Transverse colon (tissue), 4 donors: ENCODE results near the gene SOX12. TPM values are rescaled to one million over a fixed set of nuclear protein-coding genes. Genes with fewer than 3 reads are reported as not detected.

Experiments
- DNase-seq: peaks from one replicate; pipeline ENCODE4 v3.0.0-alpha.2; 2019
- H3K27ac ChIP-seq, 4 donors: fragments of 200-600 bp; sonication (generic); 2 replicates each; pipeline ENCODE4 v1.5.1; 2016 to 2018; ENCODE audit warnings: inconsistent platforms in 4 of 4
- H3K27me3 ChIP-seq: fragments of 200-600 bp; sonication (generic); 2 replicates; pipeline ENCODE4 v1.5.1; 2017; ENCODE audit warnings: inconsistent platforms
- H3K36me3 ChIP-seq, 4 donors: fragments of 200-600 bp; sonication (generic); 2 replicates each; pipeline ENCODE4 v1.5.1; 2017 to 2019; ENCODE audit warnings: inconsistent platforms in 4 of 4
- H3K4me1 ChIP-seq, 4 donors: fragments of 200-600 bp; sonication (generic); 2 replicates each; pipeline ENCODE4 v1.5.1; 2017 to 2020; ENCODE audit warnings: inconsistent platforms in 4 of 4
- H3K4me3 ChIP-seq, 4 donors: fragments of 200-600 bp; sonication (generic); 1 replicate in 1 of 4; 2 replicates in 3 of 4; pipeline versions ENCODE4 v1.5.1 to v1.6.1; 2017 to 2019; ENCODE audit warnings: inconsistent platforms in 4 of 4
- H3K9me3 ChIP-seq, 2 donors: fragments of 200-600 bp; sonication (generic); 2 replicates each; pipeline ENCODE4 v1.5.1; 2017 to 2019; ENCODE audit warnings: inconsistent platforms in 2 of 2
- EP300 ChIP-seq: sonication (generic); formaldehyde crosslinking; IDR thresholded peaks from one replicate; pipeline ENCODE4 v1.6.1; 2017; ENCODE audit warnings: antibody characterized with exemption, low read depth
- POLR2A ChIP-seq: fragments of 450-650 bp; IDR thresholded peaks from one replicate; pipeline ENCODE4 v1.6.1; 2016; ENCODE audit warnings: antibody characterized with exemption, mild to moderate bottlenecking, moderate library complexity
- POLR2AphosphoS5 ChIP-seq, 3 donors: sonication (generic); formaldehyde crosslinking; IDR thresholded peaks; one replicate each; pipeline ENCODE4 v1.6.1; 2016; ENCODE audit warnings: antibody characterized with exemption in 3 of 3
- WGBS, 2 donors: methylation state at CpG; one replicate each; pipeline ENCODE4 v1.1.5; 2018; ENCODE audit warnings: low coverage in 1 of 2; 5-methylcytosine and 5-hydroxymethylcytosine counted together
- in situ Hi-C, 4 donors: fragments of 200-750 bp; cut with MboI; loops; one replicate each; pipeline versions ENCODE4 v1.15.0 to v1.15.1; 2017; ENCODE audit warnings: low sequenced_read_pairs in 3 of 4, low pct_ligation_motif_present in 1 of 4, low pct_unique_long_range_greater_than_20kb in 1 of 4
- intact Hi-C: fragments of 100-400 bp; cut with DNase I; formaldehyde crosslinking; loops from one replicate; pipeline ENCODE4 v1.15.1; 2023; ENCODE audit warnings: low total_unique reads
- total RNA-seq, 4 donors: library from RNA; depleted of rRNA; stranded (reverse); fragments of >200 nt; gene quantifications; one replicate each; pipeline ENCODE4 v1.1.0, GENCODE V29; 2016
- TF ChIP-seq, protein P1 (sequence below), 5 experiments: fragments of 200-600 bp in 3 of 5; fragments of 450-650 bp in 2 of 5; sonication (generic) in 3 of 5; IDR thresholded peaks; 1 replicate in 2 of 5; 2 replicates in 3 of 5; pipeline ENCODE4 v1.5.1; 2016 to 2017; ENCODE audit warnings: antibody characterized with exemption in 5 of 5, inconsistent platforms in 3 of 5, mild to moderate bottlenecking in 2 of 5, moderate library complexity in 1 of 5

The SOX12 gene
- total RNA-seq, 4 donors from 2014 or later, result 2.0 to 5.0 (median 3.5) TPM

DNA sequence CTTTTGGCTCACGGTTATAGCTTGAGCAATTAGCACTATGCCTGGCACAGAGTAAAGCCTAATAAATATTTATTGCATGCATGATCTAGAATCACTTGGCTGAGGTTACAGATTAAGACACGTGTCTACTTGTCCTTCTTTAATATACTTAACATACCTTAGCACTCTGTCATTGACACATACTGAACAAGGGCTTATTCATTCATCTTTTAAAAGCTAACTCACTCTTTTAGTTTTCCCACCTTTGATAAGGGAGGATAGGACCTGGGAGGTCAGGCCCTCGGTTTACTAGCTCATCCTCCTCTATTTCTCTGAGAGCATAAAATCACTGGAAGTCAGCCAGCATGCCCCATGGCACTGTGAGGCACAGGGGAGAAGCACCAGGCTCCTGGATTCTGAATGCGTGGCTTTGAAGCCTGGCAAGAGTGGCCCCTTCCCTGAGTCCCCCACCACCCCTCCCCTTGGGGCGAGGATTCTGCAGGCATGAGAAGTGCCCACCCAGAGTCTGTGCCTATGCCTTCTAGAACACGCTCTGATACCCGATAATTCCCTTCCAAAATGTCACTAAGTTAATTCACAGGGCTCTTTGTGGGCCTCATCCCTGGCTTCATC, 16.8 kb upstream of the SOX12 start:
- 62% methylated on average over 3 to 7 of the region's 7 CpGs for WGBS, 2 donors
- TF ChIP-seq POLR2AphosphoS5 (IDR thresholded peaks at IDR 0.05), result no peak
- TF ChIP-seq, protein P1, sequence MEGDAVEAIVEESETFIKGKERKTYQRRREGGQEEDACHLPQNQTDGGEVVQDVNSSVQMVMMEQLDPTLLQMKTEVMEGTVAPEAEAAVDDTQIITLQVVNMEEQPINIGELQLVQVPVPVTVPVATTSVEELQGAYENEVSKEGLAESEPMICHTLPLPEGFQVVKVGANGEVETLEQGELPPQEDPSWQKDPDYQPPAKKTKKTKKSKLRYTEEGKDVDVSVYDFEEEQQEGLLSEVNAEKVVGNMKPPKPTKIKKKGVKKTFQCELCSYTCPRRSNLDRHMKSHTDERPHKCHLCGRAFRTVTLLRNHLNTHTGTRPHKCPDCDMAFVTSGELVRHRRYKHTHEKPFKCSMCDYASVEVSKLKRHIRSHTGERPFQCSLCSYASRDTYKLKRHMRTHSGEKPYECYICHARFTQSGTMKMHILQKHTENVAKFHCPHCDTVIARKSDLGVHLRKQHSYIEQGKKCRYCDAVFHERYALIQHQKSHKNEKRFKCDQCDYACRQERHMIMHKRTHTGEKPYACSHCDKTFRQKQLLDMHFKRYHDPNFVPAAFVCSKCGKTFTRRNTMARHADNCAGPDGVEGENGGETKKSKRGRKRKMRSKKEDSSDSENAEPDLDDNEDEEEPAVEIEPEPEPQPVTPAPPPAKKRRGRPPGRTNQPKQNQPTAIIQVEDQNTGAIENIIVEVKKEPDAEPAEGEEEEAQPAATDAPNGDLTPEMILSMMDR (IDR thresholded peaks at IDR 0.05), result no peak
- no peak for TF ChIP-seq POLR2A
- no peak for TF ChIP-seq EP300
- Histone ChIP-seq H3K4me3 (no peak overlapping the region), H3K36me3 (no peaks in the 10 kb centered on the region), H3K27me3 (no peaks in the 10 kb centered on the region), H3K4me1 (peaks cover 0 to 13% (median 0%) of the 10 kb centered on the region in 4 donors), H3K27ac (no peak overlapping the region), H3K9me3 (no peaks in the 10 kb centered on the region)
- DNase-seq, result no peak
- in situ Hi-C loops (no loop called here), intact Hi-C loops (no loop called here)

DNA sequence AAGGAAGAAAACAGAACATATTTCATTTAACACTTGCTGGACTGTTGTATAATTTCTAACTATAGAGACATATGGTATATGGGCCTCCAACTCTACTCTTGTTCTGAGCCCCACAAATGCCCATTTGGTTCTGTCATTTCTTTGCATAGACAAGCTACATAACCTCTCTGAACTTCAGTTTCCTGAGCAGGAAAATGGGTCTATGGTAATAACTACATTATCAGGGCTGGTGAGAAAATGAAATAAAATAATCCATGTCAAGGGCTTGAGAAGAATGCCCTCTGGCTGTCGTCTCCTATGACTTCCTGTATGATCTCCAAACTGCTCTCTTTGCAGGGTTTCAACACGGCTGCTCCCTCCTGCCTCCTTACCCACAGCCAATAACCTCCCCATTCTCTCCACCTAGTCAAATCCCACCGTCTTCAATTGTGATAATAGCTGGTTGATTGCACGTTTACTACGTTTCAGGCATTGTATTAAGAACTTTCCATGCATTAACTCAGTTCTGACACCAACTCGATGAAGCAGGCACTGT, 16.0 kb upstream of the SOX12 start:
- no peak for DNase-seq
- H3K9me3 ChIP-seq, result no peaks in the 10 kb centered on the region
- no peak for TF ChIP-seq POLR2A
- TF ChIP-seq POLR2AphosphoS5 (IDR thresholded peaks at IDR 0.05), result no peak
- TF ChIP-seq EP300, result no peak
- TF ChIP-seq, protein P1 (IDR thresholded peaks at IDR 0.05), result no peak
- H3K4me3 ChIP-seq, result peak overlapping the region in 2 of 4 donors; percentile 36 to 42
- H3K27ac ChIP-seq, result peak overlapping the region; percentile 79 to 88 (median 81)
- in situ Hi-C loops (no loop called here), intact Hi-C loops (no loop called here)
- 25 to 50% methylated on average over 4 to 6 of the region's 6 CpGs for WGBS, 2 donors
- H3K4me1 ChIP-seq, result peaks cover 0 to 13% (median 0%) of the 10 kb centered on the region in 4 donors
- H3K27me3 ChIP-seq, result no peaks in the 10 kb centered on the region
- no peaks in the 10 kb centered on the region for H3K36me3 ChIP-seq

GRCh38 chr20:309841-310644, 15.3 kb upstream of the SOX12 start:
- in situ Hi-C loops, result no loop called here

More at GRCh38 chr20:309841-310644, 15.3 kb upstream of the SOX12 start:
- TF ChIP-seq POLR2AphosphoS5 (IDR thresholded peaks at IDR 0.05), result no peak
- no peak for TF ChIP-seq EP300
- TF ChIP-seq, protein P1 (IDR thresholded peaks at IDR 0.05), result no peak
- TF ChIP-seq POLR2A, result no peak
- Histone ChIP-seq H3K27ac (peak overlapping the region; percentile 79 to 88 (median 81)), H3K27me3 (no peaks in the 10 kb centered on the region), H3K9me3 (no peaks in the 10 kb centered on the region), H3K4me3 (peak overlapping the region; percentile 4 to 42 (median 26)), H3K4me1 (peaks cover 0 to 13% (median 0%) of the 10 kb centered on the region in 4 donors), H3K36me3 (no peaks in the 10 kb centered on the region)
- peak; percentile 91 for DNase-seq
- WGBS, 2 donors, result 32% methylated on average over 29 of the region's 31 CpGs; no CpG with 5 or more reads in 1 of the 2 donors
- intact Hi-C loops, result no loop called here
